NCI-H2196 treated with DMSO at 0.1 percent for 48 hours (cell line): Measurements from ENCODE around the gene TMEM167A.
A peak's percentile ranks its signal among the peaks of the same experiment; 100 is the strongest.

Source experiments
- DNase-seq: peaks from one replicate; lab custom pipeline; 2025; ENCODE audit not compliant: unreplicated experiment; lab: John Stamatoyannopoulos, UW

Gene TMEM167A

DNA sequence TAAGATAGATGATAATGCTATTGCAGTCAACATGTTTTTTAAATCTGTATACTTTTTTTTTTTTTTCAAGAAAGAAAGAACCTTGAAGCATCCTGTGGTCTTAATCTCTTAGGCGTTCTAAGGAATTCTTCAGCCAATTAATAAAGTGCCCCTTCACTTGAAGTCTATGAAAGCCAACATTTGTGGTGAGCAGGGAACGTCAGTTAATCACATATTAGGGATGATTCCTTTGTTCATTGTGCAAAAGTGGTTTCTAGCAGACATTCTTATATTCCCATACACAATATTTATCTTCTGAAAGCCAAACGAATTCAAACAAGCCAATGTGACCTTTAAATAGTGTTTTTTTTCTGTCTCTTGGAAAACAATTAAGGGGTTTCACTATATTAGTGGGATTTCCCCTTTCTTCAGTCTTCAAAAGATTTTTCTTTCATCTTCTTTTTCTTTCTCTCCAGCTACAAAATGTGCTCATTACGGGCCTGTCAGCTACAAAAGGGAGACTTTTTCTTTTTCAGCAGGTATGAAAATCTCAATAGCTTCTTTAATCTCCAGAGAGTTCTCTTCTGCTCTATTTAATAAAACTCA lies 40.1 kb downstream of the TMEM167A start:
- DNase-seq, result no peak

- peak; percentile 5 for DNase-seq
These were observed 41.7 kb downstream of the TMEM167A start for GRCh38 chr5:83035373-83036100.

DNA sequence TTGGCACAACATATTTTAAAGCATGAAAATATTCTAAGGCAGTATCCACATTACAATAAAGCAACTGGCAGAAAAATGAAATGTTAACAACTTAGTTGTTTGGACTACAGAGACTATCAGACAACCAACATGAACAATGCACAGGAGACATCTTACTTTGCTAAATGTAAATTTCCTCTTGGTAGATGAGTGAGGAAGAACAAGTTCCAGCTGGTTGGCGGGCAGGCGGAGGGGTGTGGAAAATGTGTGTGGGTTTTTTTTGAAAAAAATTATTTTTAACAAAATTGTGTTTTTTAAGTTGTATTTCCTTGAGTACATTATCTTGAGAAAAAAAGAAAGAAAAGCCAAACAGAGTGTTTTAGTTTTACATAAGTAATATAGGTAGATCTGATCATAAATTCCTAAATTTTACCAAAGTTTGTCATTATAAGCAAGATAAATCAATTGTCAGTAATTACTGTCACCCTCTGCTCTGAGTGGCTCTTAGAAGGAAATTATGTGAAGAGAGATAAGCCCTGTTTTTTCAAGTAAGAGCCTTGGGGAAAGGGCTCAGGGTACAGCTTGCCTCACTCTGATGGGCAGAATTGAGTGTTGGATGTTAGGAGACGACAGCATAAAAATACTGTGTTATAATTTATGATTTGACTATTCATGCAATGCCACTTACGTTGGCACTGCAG lies 42.5 kb downstream of the TMEM167A start:
- no peak for DNase-seq

DNA sequence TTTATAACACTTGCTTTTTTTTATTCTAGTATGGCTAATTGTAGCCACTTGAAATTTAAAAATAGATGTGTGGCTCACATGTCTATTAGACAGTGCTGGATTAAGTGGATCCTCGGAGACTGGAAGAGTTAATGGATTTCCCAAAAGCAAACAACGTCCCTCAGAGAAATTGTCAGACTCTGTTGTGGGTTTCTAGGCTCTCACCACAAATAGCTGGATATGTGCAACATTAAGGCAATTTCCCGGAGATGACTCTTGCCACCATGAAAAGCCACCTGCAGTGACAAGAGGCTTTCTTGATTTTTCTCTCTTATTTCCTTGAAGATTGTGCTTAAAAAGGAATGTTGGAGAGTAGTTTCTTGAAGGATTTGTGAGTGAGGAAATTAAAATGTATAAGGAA lies 43.2 kb downstream of the TMEM167A start:
- DNase-seq, result no peak

DNA sequence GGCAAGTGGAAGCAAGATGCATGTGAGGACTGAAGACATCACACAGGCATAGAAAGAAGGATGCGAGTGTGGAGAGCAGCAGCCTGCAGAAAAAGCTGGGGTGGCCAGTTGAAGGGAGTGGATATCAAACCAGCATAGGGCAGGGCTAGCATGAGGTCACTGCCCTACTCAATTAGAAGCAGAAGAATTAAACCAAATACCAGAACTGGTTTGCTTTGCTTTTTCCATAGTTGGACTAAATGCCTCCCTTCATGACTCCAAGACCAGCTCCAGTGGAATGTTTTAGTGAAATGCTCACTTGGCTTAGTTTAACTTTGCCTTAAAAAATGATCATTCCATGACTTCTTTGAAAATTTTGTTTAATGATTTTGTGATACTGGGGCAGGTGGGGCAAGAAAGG lies 45.8 kb downstream of the TMEM167A start:
- no peak for DNase-seq

- no peak for DNase-seq
These were observed 47.3 kb downstream of the TMEM167A start for GRCh38 chr5:83029912-83030311.

DNA sequence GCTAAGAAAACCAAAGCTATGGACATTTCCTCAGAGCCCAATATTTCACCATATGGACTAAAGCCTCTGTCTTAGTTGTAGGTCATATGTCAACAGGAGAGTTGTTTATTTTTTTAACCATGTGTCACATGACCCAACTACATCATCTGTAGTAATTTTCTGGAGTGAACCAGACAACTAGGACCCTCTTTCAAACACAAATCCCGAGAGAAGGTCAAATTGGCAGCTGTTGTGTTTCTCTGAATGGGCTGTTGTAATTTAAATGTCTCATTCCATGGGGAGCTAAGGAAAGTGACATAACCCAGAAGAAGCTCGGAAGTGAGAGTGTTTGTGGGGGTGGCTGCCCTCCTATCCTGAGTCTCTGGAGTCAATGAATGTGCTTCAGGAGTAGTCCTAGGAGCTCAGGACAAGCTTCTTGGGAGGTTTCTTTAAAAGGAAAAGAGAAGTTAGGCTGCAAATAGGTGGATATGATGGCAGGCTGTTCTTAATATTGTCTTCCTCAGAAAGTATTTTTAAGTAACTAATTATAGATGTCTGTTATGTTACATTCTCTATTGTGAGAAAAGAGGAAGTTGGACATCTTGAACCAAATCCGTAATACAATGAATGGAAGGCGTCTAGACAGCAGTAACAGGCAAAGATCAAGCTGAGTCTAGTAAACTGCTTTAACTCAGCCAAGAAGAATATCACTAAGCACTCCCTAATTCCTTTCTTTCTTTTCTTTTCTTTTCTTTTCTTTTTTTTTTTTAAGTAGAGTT lies 50.1 kb downstream of the TMEM167A start:
- no peak for DNase-seq

DNA sequence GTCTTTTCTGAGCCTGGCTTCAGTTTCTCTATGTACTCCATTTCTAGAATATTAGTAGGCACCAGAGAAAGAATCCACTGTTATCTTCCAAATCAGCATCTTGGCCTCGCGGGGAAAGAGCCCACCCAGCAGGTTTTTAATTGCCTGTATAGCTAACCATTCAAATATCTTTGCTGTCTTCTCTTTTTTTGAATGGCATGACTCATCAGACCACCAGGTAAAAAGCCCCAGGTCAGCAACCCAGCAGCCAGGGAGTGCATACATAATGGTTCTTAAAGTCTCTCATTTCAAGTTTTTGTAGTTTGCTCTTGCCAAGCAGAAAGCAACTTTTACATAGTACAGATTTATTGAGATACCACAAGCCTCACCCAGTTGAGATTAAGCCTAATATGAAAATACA lies 50.7 kb downstream of the TMEM167A start:
- no peak for DNase-seq

GRCh38 chr5:83025690-83026478 lies 51.3 kb downstream of the TMEM167A start:
- DNase-seq, result no peak

DNA sequence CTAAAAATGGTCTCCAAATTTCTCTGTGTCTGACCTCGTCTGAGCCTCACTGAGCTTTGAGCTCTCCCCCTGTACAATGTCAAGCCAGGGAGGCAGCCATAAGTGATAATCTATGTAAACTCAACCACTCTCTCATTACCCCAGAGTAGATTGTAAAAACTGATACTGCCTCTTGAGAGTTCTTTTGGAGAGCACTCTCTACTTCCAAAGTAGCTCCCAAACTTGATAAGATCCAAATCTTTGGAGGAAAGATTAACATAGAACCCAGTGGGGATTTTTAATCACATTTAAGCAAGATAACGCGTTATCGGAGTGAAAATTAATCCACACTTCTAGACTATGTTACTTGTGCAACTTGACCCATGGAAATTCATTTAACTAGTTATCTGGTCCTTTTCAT lies 54.9 kb downstream of the TMEM167A start:
- no peak for DNase-seq

DNA sequence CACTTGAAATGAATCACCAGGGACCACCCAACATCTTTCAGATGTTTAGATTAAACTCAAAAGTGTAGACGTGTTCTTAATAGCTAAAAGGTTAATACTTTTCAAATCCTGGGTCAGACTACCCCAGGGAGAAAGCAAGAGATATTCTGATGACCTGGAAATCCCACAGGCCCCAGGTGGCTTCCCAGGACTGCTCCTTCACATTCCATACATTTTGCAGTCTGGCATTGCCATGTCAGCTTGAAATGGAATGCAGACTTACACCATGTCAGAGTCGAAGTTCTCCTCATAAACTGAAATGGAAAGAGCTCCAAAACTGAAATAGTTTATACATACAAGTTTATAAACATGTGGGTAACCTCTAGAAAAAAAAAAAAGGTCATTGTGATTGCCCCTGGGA lies 61.5 kb downstream of the TMEM167A start:
- no peak for DNase-seq

GRCh38 chr5:83011985-83012384 lies 65.2 kb downstream of the TMEM167A start:
- no peak for DNase-seq

GRCh38 chr5:83009408-83009807 lies 67.8 kb downstream of the TMEM167A start:
- DNase-seq, result no peak

DNA sequence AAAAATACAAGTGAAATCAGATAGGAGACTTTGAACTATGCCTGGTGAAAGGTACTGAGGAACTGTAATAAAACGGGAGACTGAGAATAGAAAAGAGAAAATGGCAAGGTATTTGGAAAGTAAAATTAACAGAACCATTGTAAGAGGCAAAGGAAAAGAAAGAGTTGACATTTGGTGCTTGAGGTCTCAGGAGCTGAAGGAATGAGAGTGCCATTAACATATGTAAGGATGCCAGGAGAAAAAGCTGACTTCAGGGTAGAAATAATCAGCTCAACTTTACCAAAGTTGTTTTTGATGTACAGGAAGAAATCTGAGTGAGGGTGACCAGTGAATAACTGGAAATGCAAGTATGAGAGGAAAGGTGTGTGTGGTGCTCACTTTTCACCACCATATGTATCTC lies 69.4 kb downstream of the TMEM167A start:
- DNase-seq, result no peak

GRCh38 chr5:83006683-83007283 lies 70.4 kb downstream of the TMEM167A start:
- no peak for DNase-seq

GRCh38 chr5:83003791-83004190 lies 73.4 kb downstream of the TMEM167A start:
- no peak for DNase-seq
